H9 (cell line): ENCODE data around the gene TOGARAM2. TPM values are rescaled to one million over a fixed set of nuclear protein-coding genes. Genes with fewer than 3 reads are reported as not detected.

Experiments
- DNase-seq: peaks from one replicate; pipeline ENCODE4 v3.0.0-alpha.2; 2017
- H2AFZ ChIP-seq: one replicate; pipeline ENCODE4 v1.6.1; 2013; ENCODE audit warnings: mild to moderate bottlenecking, low read length, control low read depth, moderate library complexity
- H2AK5ac ChIP-seq: 2 replicates; pipeline ENCODE4 v1.6.1; 2013; ENCODE audit warnings: low read length, control low read depth, mixed read lengths; ENCODE audit not compliant: insufficient read length
- H2BK120ac ChIP-seq: one replicate; pipeline ENCODE4 v1.6.1; 2013; ENCODE audit warnings: low read depth, mild to moderate bottlenecking, low read length, control low read depth, inconsistent platforms; ENCODE audit not compliant: poor library complexity, severe bottlenecking
- H2BK12ac ChIP-seq: 2 replicates; pipeline ENCODE4 v1.6.1; 2013; ENCODE audit warnings: low read length, control low read depth, mixed read lengths, low read depth; ENCODE audit not compliant: insufficient read length
- H2BK15ac ChIP-seq: 2 replicates; pipeline ENCODE4 v1.6.1; 2013; ENCODE audit warnings: low read depth, low read length, control low read depth
- H2BK20ac ChIP-seq: one replicate; pipeline ENCODE4 v1.6.1; 2013; ENCODE audit warnings: low read depth, mild to moderate bottlenecking, low read length, control low read depth, inconsistent platforms; ENCODE audit not compliant: poor library complexity, severe bottlenecking
- H2BK5ac ChIP-seq: 2 replicates; pipeline ENCODE4 v1.6.1; 2013; ENCODE audit warnings: low read length, control low read depth, mixed read lengths; ENCODE audit not compliant: insufficient read length
- H3K14ac ChIP-seq: 2 replicates; pipeline ENCODE4 v1.6.1; 2013; ENCODE audit warnings: low read length, control low read depth; ENCODE audit not compliant: insufficient read depth
- H3K18ac ChIP-seq: 2 replicates; pipeline ENCODE4 v1.6.1; 2013; ENCODE audit warnings: low read depth, mild to moderate bottlenecking, mixed read lengths, low read length, control low read depth; ENCODE audit not compliant: insufficient read length
- H3K23ac ChIP-seq: 2 replicates; pipeline ENCODE4 v1.6.1; 2013; ENCODE audit warnings: low read length, control low read depth, mixed read lengths, low read depth; ENCODE audit not compliant: insufficient read length
- H3K23me2 ChIP-seq: 2 replicates; pipeline ENCODE4 v1.6.1; 2013; ENCODE audit warnings: low read depth, mild to moderate bottlenecking, mixed read lengths, low read length, control low read depth; ENCODE audit not compliant: insufficient read length, poor library complexity, severe bottlenecking
- H3K27ac ChIP-seq: 2 replicates; pipeline ENCODE4 v1.5.1; 2013; ENCODE audit warnings: low read length, control low read depth, mixed read lengths, low read depth; ENCODE audit not compliant: insufficient read length
- H3K27me3 ChIP-seq: 2 replicates; pipeline ENCODE4 v1.6.1; 2013; ENCODE audit warnings: low read length, control low read depth, inconsistent platforms; ENCODE audit not compliant: insufficient read depth
- H3K4ac ChIP-seq: 2 replicates; pipeline ENCODE4 v1.6.1; 2013; ENCODE audit warnings: low read depth, mild to moderate bottlenecking, control low read depth, inconsistent platforms, low read length, moderate library complexity
- H3K4me1 ChIP-seq: 2 replicates; pipeline ENCODE4 v1.6.1; 2013; ENCODE audit warnings: low read length, control low read depth, inconsistent platforms; ENCODE audit not compliant: insufficient read depth
- H3K4me2 ChIP-seq: 2 replicates; pipeline ENCODE4 v1.6.1; 2013; ENCODE audit warnings: low read length, control low read depth, mixed read lengths; ENCODE audit not compliant: insufficient read length, insufficient read depth
- H3K56ac ChIP-seq: 2 replicates; pipeline ENCODE4 v1.6.1; 2013; ENCODE audit warnings: low read depth, mild to moderate bottlenecking, mixed read lengths, low read length, control low read depth; ENCODE audit not compliant: insufficient read length
- H3K79me1 ChIP-seq: 2 replicates; pipeline ENCODE4 v1.6.1; 2013; ENCODE audit warnings: low read depth, mild to moderate bottlenecking, moderate library complexity, low read length, control low read depth, inconsistent platforms; ENCODE audit not compliant: insufficient read depth, poor library complexity, severe bottlenecking
- H3K79me2 ChIP-seq: 2 replicates; pipeline ENCODE4 v1.6.1; 2013; ENCODE audit warnings: low read length, control low read depth, inconsistent platforms; ENCODE audit not compliant: insufficient read depth
- H3K9ac ChIP-seq: 2 replicates; pipeline ENCODE4 v1.6.1; 2013; ENCODE audit warnings: low read length, control low read depth, mixed read lengths; ENCODE audit not compliant: insufficient read length; ENCODE audit errors: extremely low read depth
- H3K9me3 ChIP-seq: one replicate; pipeline ENCODE4 v1.6.1; 2013; ENCODE audit warnings: low read depth, low read length, inconsistent platforms; ENCODE audit not compliant: control insufficient read depth
- H3T11ph ChIP-seq: one replicate; pipeline ENCODE4 v1.6.1; 2013; ENCODE audit warnings: mild to moderate bottlenecking, low read length, control low read depth, inconsistent platforms
- H4K20me1 ChIP-seq: one replicate; pipeline ENCODE4 v1.6.1; 2013; ENCODE audit not compliant: control insufficient read depth, insufficient read length, insufficient read depth
- H4K5ac ChIP-seq: 2 replicates; pipeline ENCODE4 v1.6.1; 2013; ENCODE audit warnings: low read depth, mild to moderate bottlenecking, mixed read lengths, low read length, control low read depth; ENCODE audit not compliant: insufficient read length
- H4K8ac ChIP-seq: replicated peaks from 2 replicates; pipeline ENCODE4 v1.6.1; 2013; ENCODE audit warnings: low read length, control low read depth, mixed read lengths, low read depth; ENCODE audit not compliant: insufficient read length
- H4K91ac ChIP-seq: 2 replicates; pipeline ENCODE4 v1.6.1; 2013; ENCODE audit warnings: low read depth, mild to moderate bottlenecking, moderate library complexity, mixed read lengths, low read length, control low read depth; ENCODE audit not compliant: insufficient read length
- H3K27ac Mint-ChIP-seq, 3 experiments: 2 replicates in 2 of 3; 3 replicates in 1 of 3; pipeline ENCODE4 v1.8.0; 2020 to 2021; ENCODE audit warnings: mixed read lengths in 3 of 3, mild to moderate bottlenecking in 1 of 3, moderate library complexity in 1 of 3
- H3K27me3 Mint-ChIP-seq: 2 replicates; pipeline ENCODE4 v1.8.0; 2021; ENCODE audit warnings: low read depth, mild to moderate bottlenecking, moderate library complexity, mixed read lengths
- H3K36me3 Mint-ChIP-seq, 3 experiments: 2 replicates in 2 of 3; 3 replicates in 1 of 3; pipeline ENCODE4 v1.8.0; 2020 to 2021; ENCODE audit warnings: low read depth in 3 of 3, mixed read lengths in 3 of 3; ENCODE audit not compliant: insufficient read depth in 1 of 3
- H3K4me1 Mint-ChIP-seq, 2 experiments: 2 replicates each; pipeline ENCODE4 v1.8.0; 2020; ENCODE audit warnings: mixed read lengths in 2 of 2
- H3K4me3 Mint-ChIP-seq, 2 experiments: 2 replicates in 1 of 2; 3 replicates in 1 of 2; pipeline ENCODE4 v1.8.0; 2020 to 2021; ENCODE audit warnings: mild to moderate bottlenecking in 2 of 2, mixed read lengths in 2 of 2, moderate library complexity in 1 of 2
- H3K9me3 Mint-ChIP-seq, 2 experiments: 2 replicates in 1 of 2; 3 replicates in 1 of 2; pipeline ENCODE4 v1.8.0; 2020; ENCODE audit warnings: mild to moderate bottlenecking in 2 of 2, mixed read lengths in 2 of 2, moderate library complexity in 1 of 2
- WGBS: extraction: QIAGEN DNeasy Blood & Tissue Kit; methylation state at CpG from one replicate; pipeline ENCODE4 v1.1.7; 2013; ENCODE audit warnings: missing lambda C conversion rate, low lambda C conversion rate, mixed read lengths; ENCODE audit not compliant: insufficient read length; ENCODE audit errors: extremely low coverage; 5-methylcytosine and 5-hydroxymethylcytosine counted together
- total RNA-seq: library from RNA; stranded (reverse); gene quantifications from 2 replicates; pipeline ENCODE4 v1.2.1, GENCODE V29; 2021
- TF ChIP-seq, protein P1 (sequence below): fragments of 200-600 bp; sonication (generic); conservative IDR thresholded peaks from 3 replicates; pipeline ENCODE4 v1.8.0; 2021; ENCODE audit warnings: antibody characterized with exemption, mild to moderate bottlenecking

Gene TOGARAM2
- total RNA-seq, 1 experiment from 2014 or later = 0.83 TPM

DNA sequence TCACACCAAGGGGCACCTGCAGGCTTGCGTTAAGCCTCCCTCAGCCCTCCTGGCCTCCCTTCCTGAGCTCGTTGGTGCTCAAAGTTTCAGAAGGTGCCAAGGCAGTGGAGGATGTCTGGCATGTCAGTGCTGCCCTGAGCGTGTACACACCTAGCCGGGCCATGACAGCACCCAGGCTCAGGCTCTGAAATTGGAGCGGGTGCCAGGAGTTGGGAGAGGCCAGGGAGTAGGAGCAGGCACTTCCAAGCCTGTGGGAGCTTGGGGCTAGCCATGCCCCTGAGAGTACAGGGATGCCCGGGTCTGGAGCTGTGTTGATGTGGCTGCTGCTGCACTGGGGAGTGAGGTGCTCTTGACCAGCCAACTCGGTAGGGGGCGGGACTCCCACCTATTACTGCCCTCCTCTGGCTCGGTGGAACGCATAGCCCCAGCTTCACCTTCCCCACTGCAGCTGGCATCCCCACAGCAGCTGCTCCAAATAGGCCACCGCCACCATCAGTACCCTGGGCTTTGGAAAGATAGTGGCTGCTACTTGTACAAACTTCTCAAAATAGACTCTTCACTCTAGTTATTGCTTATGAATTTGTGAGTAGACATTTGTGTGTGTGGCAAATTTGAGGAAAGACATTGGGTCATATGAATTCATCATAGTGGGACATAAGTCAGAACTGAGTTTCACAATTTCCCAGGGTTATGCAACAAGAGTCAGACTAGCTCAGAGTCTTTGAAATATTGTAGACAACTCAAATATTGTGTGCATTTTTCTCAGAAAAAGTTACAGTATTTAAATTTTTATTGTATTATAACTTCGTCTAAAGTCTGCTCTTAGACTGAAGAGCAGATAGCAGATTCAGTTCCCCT, 100.0 kb downstream of the TOGARAM2 start:
- Histone ChIP-seq H2BK15ac (no peak overlapping the region), H2BK12ac (no peak overlapping the region), H2AK5ac (no peak overlapping the region), H3T11ph (no peak overlapping the region), H3K9ac (no peak overlapping the region), H2AFZ (no peak overlapping the region), H3K4me2 (no peak overlapping the region), H3K27me3 (no peaks in the 10 kb centered on the region), H3K4ac (no peak overlapping the region), H2BK20ac (no peak overlapping the region), H3K56ac (no peak overlapping the region), H4K8ac (no peak overlapping the region), H3K23ac (no peak overlapping the region), H2BK120ac (no peak overlapping the region), H3K79me1 (no peaks in the 10 kb centered on the region), H3K9me3 (peaks cover 8% of the 10 kb centered on the region), H2BK5ac (no peak overlapping the region), H4K5ac (no peak overlapping the region), H3K79me2 (no peaks in the 10 kb centered on the region), H3K18ac (no peak overlapping the region), H3K27ac (no peak overlapping the region), H4K91ac (no peak overlapping the region), H3K4me1 (no peaks in the 10 kb centered on the region), H4K20me1 (no peaks in the 10 kb centered on the region), H3K14ac (no peak overlapping the region), H3K23me2 (no peaks in the 10 kb centered on the region)
- WGBS = no CpG with 5 or more reads among the region's 12 CpGs
- DNase-seq = no peak
- Mint-ChIP-seq H3K4me3 (no peak overlapping the region), H3K27ac (no peak overlapping the region), H3K9me3 (peaks cover 14 to 15% of the 10 kb centered on the region in 2 experiments), H3K36me3 (peaks cover 0 to 7% (median 3%) of the 10 kb centered on the region in 3 experiments; a peak in 4 of 7 replicates), H3K27me3 (peaks cover 2% of the 10 kb centered on the region; the same call in 1 of the 2 replicates), H3K4me1 (peaks cover 0 to 4% of the 10 kb centered on the region in 2 experiments; a peak in 2 of 4 replicates)
- TF ChIP-seq, protein P1, sequence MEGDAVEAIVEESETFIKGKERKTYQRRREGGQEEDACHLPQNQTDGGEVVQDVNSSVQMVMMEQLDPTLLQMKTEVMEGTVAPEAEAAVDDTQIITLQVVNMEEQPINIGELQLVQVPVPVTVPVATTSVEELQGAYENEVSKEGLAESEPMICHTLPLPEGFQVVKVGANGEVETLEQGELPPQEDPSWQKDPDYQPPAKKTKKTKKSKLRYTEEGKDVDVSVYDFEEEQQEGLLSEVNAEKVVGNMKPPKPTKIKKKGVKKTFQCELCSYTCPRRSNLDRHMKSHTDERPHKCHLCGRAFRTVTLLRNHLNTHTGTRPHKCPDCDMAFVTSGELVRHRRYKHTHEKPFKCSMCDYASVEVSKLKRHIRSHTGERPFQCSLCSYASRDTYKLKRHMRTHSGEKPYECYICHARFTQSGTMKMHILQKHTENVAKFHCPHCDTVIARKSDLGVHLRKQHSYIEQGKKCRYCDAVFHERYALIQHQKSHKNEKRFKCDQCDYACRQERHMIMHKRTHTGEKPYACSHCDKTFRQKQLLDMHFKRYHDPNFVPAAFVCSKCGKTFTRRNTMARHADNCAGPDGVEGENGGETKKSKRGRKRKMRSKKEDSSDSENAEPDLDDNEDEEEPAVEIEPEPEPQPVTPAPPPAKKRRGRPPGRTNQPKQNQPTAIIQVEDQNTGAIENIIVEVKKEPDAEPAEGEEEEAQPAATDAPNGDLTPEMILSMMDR = no peak
